SK-N-SH (cell line): ENCODE data around the gene PSMG3. TPM values are rescaled to one million over a fixed set of nuclear protein-coding genes. Genes with fewer than 3 reads are reported as not detected.
A peak's percentile ranks its signal among the peaks of the same experiment; 100 is the strongest.

Source experiments
- CTCF ChIA-PET: fragments of 300-600, 350-600 bp; formaldehyde crosslinking; extraction: SDS; loops from one replicate; lab custom pipeline; 2021; lab: Yijun Ruan, JAX
- POLR2A ChIA-PET: fragments of 350-600 bp; sonication (Branson Sonifier 250); formaldehyde crosslinking; extraction: SDS; loops from one replicate; lab custom pipeline; 2020; ENCODE audit warnings: antibody characterized with exemption, inconsistent platforms; lab: Yijun Ruan, JAX
- DNase-seq: peaks from one replicate; pipeline ENCODE4 v3.0.0; 2012
- H2AFZ ChIP-seq: fragments of 200-600 bp; sonication (generic); 2 replicates; pipeline ENCODE4 v1.8.1; 2016; ENCODE audit warnings: antibody characterized with exemption, mild to moderate bottlenecking, low read depth
- H3F3A ChIP-seq: fragments of 200-600 bp; sonication (generic); replicated peaks from 2 replicates; pipeline ENCODE3; 2016; ENCODE audit warnings: antibody characterized with exemption, mild to moderate bottlenecking; ENCODE audit not compliant: insufficient read depth
- H3K27ac ChIP-seq, 2 experiments: fragments of 200-500 bp in 1 of 2; fragments of 200-600 bp in 1 of 2; sonication (Bioruptor generic) in 1 of 2; sonication (generic), shearing (Covaris generic) in 1 of 2; 2 replicates each; pipeline versions ENCODE4 v1.5.1 to v1.6.1; 2014 to 2016; ENCODE audit warnings: low read depth in 2 of 2, inconsistent platforms in 1 of 2, low read length in 1 of 2, mild to moderate bottlenecking in 1 of 2, mixed read lengths in 1 of 2
- H3K27me3 ChIP-seq: fragments of 200-600 bp; sonication (generic), shearing (Covaris generic); 2 replicates; pipeline ENCODE4 v1.6.1; 2016; ENCODE audit warnings: mixed run types; ENCODE audit not compliant: insufficient read depth
- H3K36me3 ChIP-seq, 2 experiments: fragments of 200-500 bp in 1 of 2; fragments of 200-600 bp in 1 of 2; sonication (Bioruptor generic) in 1 of 2; sonication (generic) in 1 of 2; replicated peaks in 1 of 2; 2 replicates each; pipeline versions ENCODE3 to v1.5.1; 2014 to 2016; ENCODE audit warnings: low read length in 1 of 2, mild to moderate bottlenecking in 1 of 2; ENCODE audit not compliant: insufficient read depth in 2 of 2, control insufficient read depth in 1 of 2
- H3K4me1 ChIP-seq, 2 experiments: fragments of 200-500 bp in 1 of 2; fragments of 200-600 bp in 1 of 2; sonication (Bioruptor generic) in 1 of 2; sonication (generic), shearing (Covaris generic) in 1 of 2; 2 replicates each; pipeline versions ENCODE4 v1.5.1 to v1.6.1; 2014 to 2016; ENCODE audit warnings: low read depth in 1 of 2, low read length in 1 of 2, mixed run types in 1 of 2; ENCODE audit not compliant: insufficient read depth in 2 of 2, control insufficient read depth in 1 of 2
- H3K4me2 ChIP-seq: fragments of 200-600 bp; sonication (generic), shearing (Covaris generic); 2 replicates; pipeline ENCODE4 v1.6.1; 2017; ENCODE audit warnings: mixed run types
- H3K4me3 ChIP-seq, 2 experiments: fragments of 200-500 bp in 1 of 2; fragments of 200-600 bp in 1 of 2; sonication (Bioruptor generic) in 1 of 2; sonication (generic), shearing (Covaris generic) in 1 of 2; 2 replicates each; pipeline versions ENCODE4 v1.5.1 to v1.8.1; 2014 to 2016; ENCODE audit warnings: low read depth in 2 of 2, inconsistent platforms in 1 of 2, low read length in 1 of 2, mild to moderate bottlenecking in 1 of 2, mixed read lengths in 1 of 2, moderate library complexity in 1 of 2
- H3K79me2 ChIP-seq: fragments of 200-600 bp; sonication (generic); 2 replicates; pipeline ENCODE4 v1.8.1; 2017; ENCODE audit warnings: mild to moderate bottlenecking; ENCODE audit not compliant: insufficient read depth
- H3K9ac ChIP-seq: fragments of 200-600 bp; sonication (generic); 2 replicates; pipeline ENCODE4 v1.6.1; 2017; ENCODE audit warnings: mixed run types
- H3K9me2 ChIP-seq: fragments of 200-600 bp; sonication (generic); 2 replicates; pipeline ENCODE4 v1.6.1; 2017; ENCODE audit warnings: mixed run types
- H3K9me3 ChIP-seq: fragments of 200-600 bp; sonication (generic); 2 replicates; pipeline ENCODE4 v1.6.1; 2017; ENCODE audit warnings: mixed run types, mild to moderate bottlenecking, moderate library complexity
- H4K20me1 ChIP-seq: fragments of 200-600 bp; sonication (generic); 2 replicates; pipeline ENCODE4 v1.6.1; 2017; ENCODE audit warnings: mild to moderate bottlenecking, mixed run types; ENCODE audit not compliant: insufficient read depth
- CHD2 ChIP-seq: fragments of 150-350 bp; IDR thresholded peaks from 2 replicates; pipeline ENCODE4 v1.6.1; 2018; ENCODE audit warnings: low read length; ENCODE audit not compliant: partially characterized antibody
- EP300 ChIP-seq, 2 experiments: IDR thresholded peaks; 2 replicates each; pipeline versions ENCODE4 v1.4.0 to v1.6.1; 2012; ENCODE audit warnings: borderline replicate concordance in 1 of 2, low read depth in 1 of 2, low read length in 1 of 2
- IRF3 ChIP-seq: fragments of 150-350 bp; IDR thresholded peaks from 2 replicates; pipeline ENCODE4 v1.6.1; 2016; ENCODE audit warnings: mild to moderate bottlenecking, low read depth, low read length
- MXI1 ChIP-seq: IDR thresholded peaks from 2 replicates; pipeline ENCODE4 v1.6.1; 2012; ENCODE audit warnings: mild to moderate bottlenecking, low read depth, low read length, improper control_type of control experiment
- NFIC ChIP-seq: IDR thresholded peaks from 2 replicates; pipeline ENCODE4 v1.4.0; 2012; ENCODE audit warnings: borderline replicate concordance
- PBX3 ChIP-seq: IDR thresholded peaks from 2 replicates; pipeline ENCODE4; 2012
- RAD21 ChIP-seq: IDR thresholded peaks from 2 replicates; pipeline ENCODE4 v1.6.1; 2012; ENCODE audit warnings: mild to moderate bottlenecking, low read length
- RCOR1 ChIP-seq: fragments of 150-350 bp; IDR thresholded peaks from 2 replicates; pipeline ENCODE4 v1.6.1; 2017; ENCODE audit warnings: antibody characterized with exemption, low read length
- REST ChIP-seq: IDR thresholded peaks from 2 replicates; pipeline ENCODE4 v1.6.1; 2012; ENCODE audit warnings: mild to moderate bottlenecking, low read depth, low read length, moderate library complexity
- SMC3 ChIP-seq: IDR thresholded peaks from 2 replicates; pipeline ENCODE4 v1.6.1; 2012; ENCODE audit warnings: low read depth, low read length, improper control_type of control experiment
- TAF1 ChIP-seq: IDR thresholded peaks from 2 replicates; pipeline ENCODE4 v1.6.1; 2012; ENCODE audit warnings: low read depth, mild to moderate bottlenecking, low read length, moderate library complexity, borderline replicate concordance
- TEAD4 ChIP-seq: IDR thresholded peaks from 2 replicates; pipeline ENCODE4 v1.4.0; 2012; ENCODE audit warnings: mild to moderate bottlenecking, borderline replicate concordance; ENCODE audit not compliant: insufficient read depth
- USF1 ChIP-seq: IDR thresholded peaks from 2 replicates; pipeline ENCODE4 v1.4.0; 2012; ENCODE audit warnings: low read depth, borderline replicate concordance
- USF2 ChIP-seq: fragments of 150-350 bp; IDR thresholded peaks from 2 replicates; pipeline ENCODE4 v1.6.1; 2017; ENCODE audit warnings: antibody characterized with exemption, low read length, low read depth, borderline replicate concordance
- ZBTB33 ChIP-seq: IDR thresholded peaks from 2 replicates; pipeline ENCODE4 v1.4.0; 2012; ENCODE audit warnings: low read depth, borderline replicate concordance
- whole genome bisulfite sequencing: methylation state at CpG from one replicate; pipeline ENCODE4 v1.1.6; 2017; ENCODE audit warnings: low lambda C conversion rate; 5-methylcytosine and 5-hydroxymethylcytosine counted together
- polyA plus RNA-seq, 3 experiments: library from polyadenylated mRNA; depleted of rRNA; stranded (reverse); fragments of >200 nt; gene quantifications; 2 replicates each; pipeline ENCODE4 v1.2.3, GENCODE V29; 2012

PSMG3 gene
- polyA plus RNA-seq, 1 of the 3 experiments (the other 2 are of a cell fraction), result 109 TPM

- Histone ChIP-seq H3K4me3 (no peak overlapping the region; a peak in 1 of 4 replicates), H3K27me3 (peaks cover 45% of the 10 kb centered on the region), H2AFZ (no peak overlapping the region), H3K9ac (no peak overlapping the region), H3K36me3 (no peaks in the 10 kb centered on the region), H4K20me1 (no peaks in the 10 kb centered on the region), H3K4me2 (no peak overlapping the region), H3K27ac (peak overlapping the region in 1 of 2 experiments; percentile 51; a peak in 1 of 4 replicates), H3K79me2 (no peaks in the 10 kb centered on the region), H3F3A (no peaks in the 10 kb centered on the region), H3K4me1 (peaks cover 0 to 62% of the 10 kb centered on the region in 2 experiments; a peak in 1 of 4 replicates), H3K9me3 (no peaks in the 10 kb centered on the region), H3K9me2 (no peaks in the 10 kb centered on the region)
- no peak for TF ChIP-seq USF2
- no peak for TF ChIP-seq IRF3
- TF ChIP-seq CHD2, result no peak
- no peak for TF ChIP-seq PBX3
- TF ChIP-seq TEAD4, result no peak
- no peak for TF ChIP-seq RAD21
- no peak for TF ChIP-seq ZBTB33
- TF ChIP-seq EP300 (IDR thresholded peaks at IDR 0.05; ENCODE audit: borderline replicate concordance in 1 of 2, low read depth in 1 of 2, low read length in 1 of 2), result no peak
- no peak for TF ChIP-seq REST
- no peak for TF ChIP-seq SMC3
- TF ChIP-seq MXI1, result no peak
- TF ChIP-seq RCOR1, result no peak
- TF ChIP-seq TAF1, result no peak
- no peak for TF ChIP-seq NFIC
- TF ChIP-seq USF1, result no peak
- peak; percentile 62 for DNase-seq
- 72% methylated on average over 29 of the region's 29 CpGs for WGBS
- ChIA-PET POLR2A (interaction anchor here (0.6 to 2.1 kb wide), 6 partner anchors 10 to 64 kb away, joined by 3 to 6 read pairs (median 4); no protein-coding TSS in a partner anchor), CTCF (interaction anchor here (0.8 to 4.7 kb wide), 6 partner anchors 8 to 40 kb away, joined by 3 to 19 read pairs (median 3); no protein-coding TSS in a partner anchor)
Measured at GRCh38 chr7:1599640-1600395, 30.0 kb upstream of the PSMG3 start.
